ENCODE measurements around the gene MORN5. TPM values are rescaled to one million over a fixed set of nuclear protein-coding genes. Genes with fewer than 3 reads are reported as not detected.

MORN5 gene
- total RNA-seq, 2 donors from 2014 or later: 0.81 TPM; not detected in 1

DNA sequence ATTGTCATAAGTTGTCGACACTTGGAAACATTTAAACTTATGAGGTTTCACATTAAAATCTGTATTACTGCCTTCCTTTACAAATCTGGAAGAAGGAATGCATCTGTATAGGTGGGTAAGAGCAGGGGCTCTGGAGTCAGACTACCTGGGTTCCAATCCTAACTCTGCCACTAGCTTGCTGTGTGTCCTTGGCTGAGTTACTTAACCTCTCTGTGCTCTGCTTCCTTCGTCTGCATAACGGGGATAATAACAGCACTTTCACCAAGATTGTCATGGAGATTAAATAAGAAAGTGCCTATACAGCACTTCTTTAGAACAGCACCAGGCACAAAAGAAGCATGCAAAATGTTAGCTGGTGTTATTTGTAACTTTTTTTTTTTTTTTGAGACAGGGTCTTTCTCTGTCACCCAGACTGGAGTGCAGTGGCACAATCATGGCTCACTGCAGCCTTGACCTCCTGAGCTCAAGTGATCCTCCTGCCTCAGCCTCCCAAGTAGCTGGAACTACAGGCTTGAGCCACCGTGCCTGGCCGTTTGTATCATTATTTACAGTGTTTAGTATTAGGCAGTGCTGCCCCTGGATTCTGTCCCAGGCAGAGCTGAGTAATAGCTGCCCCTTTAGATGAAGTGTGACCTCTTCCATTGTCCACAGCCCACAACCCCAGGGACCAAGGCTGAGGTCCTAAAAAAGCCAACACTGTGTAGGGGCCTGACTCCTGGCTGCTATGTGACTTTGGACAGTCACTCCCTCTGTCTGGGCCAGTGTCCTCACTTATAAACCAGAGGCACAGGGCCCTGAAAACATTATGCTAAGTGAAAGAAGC is 41.2 kb upstream of the MORN5 start:
- Histone ChIP-seq H3K9ac (ENCODE audit: extremely low read depth, low read length, poor library complexity, severe bottlenecking) (no peak overlapping the region), H3K9me3 (ENCODE audit: control insufficient read depth, low read length) (no peaks in the 10 kb centered on the region), H3K27me3 (ENCODE audit: control insufficient read depth, insufficient read depth, low read length, poor library complexity, severe bottlenecking) (peaks cover 5% of the 10 kb centered on the region), H3K4me3 (ENCODE audit: low read length) (no peak overlapping the region), H3K4me1 (ENCODE audit: control insufficient read depth, insufficient read depth, low read length) (peaks cover 3% of the 10 kb centered on the region), H3K36me3 (ENCODE audit: control insufficient read depth, insufficient read depth, low read length) (no peaks in the 10 kb centered on the region), H3K27ac (ENCODE audit: low read depth, low read length) (no peak overlapping the region)
- H3K9me3 Mint-ChIP-seq: no peaks in the 10 kb centered on the region
- no peaks in the 10 kb centered on the region for H3K36me3 Mint-ChIP-seq (ENCODE audit: low read depth)
- H3K4me3 Mint-ChIP-seq: no peak overlapping the region
- no peak for DNase-seq
- H3K27ac Mint-ChIP-seq: no peak overlapping the region
- 91 to 98% methylated on average over 3 to 5 of the region's 5 CpGs for WGBS, 2 experiments (ENCODE audit: insufficient coverage in 1 of 2, insufficient read length in 1 of 2)
- peaks cover 12% of the 10 kb centered on the region for H3K4me1 Mint-ChIP-seq
- peaks cover 12% of the 10 kb centered on the region for H3K27me3 Mint-ChIP-seq (ENCODE audit: insufficient read depth)
- TF ChIP-seq, protein P1, sequence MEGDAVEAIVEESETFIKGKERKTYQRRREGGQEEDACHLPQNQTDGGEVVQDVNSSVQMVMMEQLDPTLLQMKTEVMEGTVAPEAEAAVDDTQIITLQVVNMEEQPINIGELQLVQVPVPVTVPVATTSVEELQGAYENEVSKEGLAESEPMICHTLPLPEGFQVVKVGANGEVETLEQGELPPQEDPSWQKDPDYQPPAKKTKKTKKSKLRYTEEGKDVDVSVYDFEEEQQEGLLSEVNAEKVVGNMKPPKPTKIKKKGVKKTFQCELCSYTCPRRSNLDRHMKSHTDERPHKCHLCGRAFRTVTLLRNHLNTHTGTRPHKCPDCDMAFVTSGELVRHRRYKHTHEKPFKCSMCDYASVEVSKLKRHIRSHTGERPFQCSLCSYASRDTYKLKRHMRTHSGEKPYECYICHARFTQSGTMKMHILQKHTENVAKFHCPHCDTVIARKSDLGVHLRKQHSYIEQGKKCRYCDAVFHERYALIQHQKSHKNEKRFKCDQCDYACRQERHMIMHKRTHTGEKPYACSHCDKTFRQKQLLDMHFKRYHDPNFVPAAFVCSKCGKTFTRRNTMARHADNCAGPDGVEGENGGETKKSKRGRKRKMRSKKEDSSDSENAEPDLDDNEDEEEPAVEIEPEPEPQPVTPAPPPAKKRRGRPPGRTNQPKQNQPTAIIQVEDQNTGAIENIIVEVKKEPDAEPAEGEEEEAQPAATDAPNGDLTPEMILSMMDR (conservative IDR thresholded peaks at IDR 0.05): no peak

DNA sequence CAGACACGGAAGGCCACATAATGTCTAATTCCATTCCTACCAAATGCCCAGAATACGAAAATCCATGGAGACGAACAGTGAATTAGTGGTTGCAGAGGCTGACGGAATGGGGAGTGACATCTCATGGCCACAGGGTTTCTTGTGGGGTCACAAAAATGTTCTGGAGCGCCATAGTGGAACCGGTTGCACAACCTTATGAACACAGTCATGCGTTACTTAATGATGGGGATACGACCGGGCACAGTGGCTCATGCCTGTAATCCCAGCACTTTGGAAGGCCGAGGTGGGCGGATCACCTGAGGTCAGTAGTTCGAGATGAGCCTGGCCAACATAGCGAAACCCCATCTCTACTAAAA is 40.6 kb upstream of the MORN5 start:
- TF ChIP-seq, protein P1 (conservative IDR thresholded peaks at IDR 0.05): no peak
- Histone ChIP-seq H3K27ac (ENCODE audit: low read depth, low read length) (no peak overlapping the region), H3K4me1 (ENCODE audit: control insufficient read depth, insufficient read depth, low read length) (no peaks in the 10 kb centered on the region), H3K4me3 (ENCODE audit: low read length) (no peak overlapping the region), H3K36me3 (ENCODE audit: control insufficient read depth, insufficient read depth, low read length) (no peaks in the 10 kb centered on the region), H3K9me3 (ENCODE audit: control insufficient read depth, low read length) (no peaks in the 10 kb centered on the region), H3K9ac (ENCODE audit: extremely low read depth, low read length, poor library complexity, severe bottlenecking) (no peak overlapping the region), H3K27me3 (ENCODE audit: control insufficient read depth, insufficient read depth, low read length, poor library complexity, severe bottlenecking) (peaks cover 8% of the 10 kb centered on the region)
- DNase-seq: no peak
- Mint-ChIP-seq H3K27ac (no peak overlapping the region), H3K36me3 (ENCODE audit: low read depth) (no peaks in the 10 kb centered on the region), H3K4me1 (peaks cover 10% of the 10 kb centered on the region), H3K4me3 (no peak overlapping the region), H3K9me3 (no peaks in the 10 kb centered on the region), H3K27me3 (ENCODE audit: insufficient read depth) (peaks cover 13% of the 10 kb centered on the region)
- WGBS, 2 experiments (ENCODE audit: insufficient coverage in 1 of 2, insufficient read length in 1 of 2): 91 to 96% methylated on average over 8 to 13 of the region's 13 CpGs

DNA sequence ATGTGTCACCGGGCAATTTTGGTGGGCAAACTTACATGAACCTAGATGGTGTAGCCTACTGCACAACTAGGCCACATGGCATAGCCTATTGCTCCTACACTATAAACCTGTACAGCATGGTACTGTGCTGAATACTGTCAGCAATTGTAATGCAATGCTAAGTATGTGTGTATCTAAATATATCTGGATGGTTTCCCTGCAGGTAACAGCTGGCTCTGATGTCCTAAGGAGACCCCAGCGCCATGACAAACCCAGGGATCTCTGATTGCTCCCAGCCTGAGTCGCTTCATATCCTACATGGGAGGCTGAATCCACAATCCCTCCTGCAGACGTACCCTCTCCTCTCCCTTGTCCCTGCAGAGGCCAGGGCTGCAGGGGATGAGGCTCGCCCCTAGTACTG is 40.0 kb upstream of the MORN5 start:
- Mint-ChIP-seq H3K4me1 (peaks cover 10% of the 10 kb centered on the region), H3K27ac (no peak overlapping the region), H3K9me3 (no peaks in the 10 kb centered on the region), H3K4me3 (no peak overlapping the region), H3K27me3 (ENCODE audit: insufficient read depth) (peaks cover 19% of the 10 kb centered on the region), H3K36me3 (ENCODE audit: low read depth) (no peaks in the 10 kb centered on the region)
- H3K4me3 ChIP-seq (ENCODE audit: low read length): no peak overlapping the region
- DNase-seq: no peak
- no peaks in the 10 kb centered on the region for H3K9me3 ChIP-seq (ENCODE audit: control insufficient read depth, low read length)
- H3K4me1 ChIP-seq (ENCODE audit: control insufficient read depth, insufficient read depth, low read length): no peaks in the 10 kb centered on the region
- 66 to 82% methylated on average over 3 to 5 of the region's 5 CpGs for WGBS, 2 experiments (ENCODE audit: insufficient coverage in 1 of 2, insufficient read length in 1 of 2)
- H3K27ac ChIP-seq (ENCODE audit: low read depth, low read length): no peak overlapping the region
- peaks cover 13% of the 10 kb centered on the region for H3K27me3 ChIP-seq (ENCODE audit: control insufficient read depth, insufficient read depth, low read length, poor library complexity, severe bottlenecking)
- H3K9ac ChIP-seq (ENCODE audit: extremely low read depth, low read length, poor library complexity, severe bottlenecking): no peak overlapping the region
- TF ChIP-seq, protein P1 (conservative IDR thresholded peaks at IDR 0.05): no peak
- no peaks in the 10 kb centered on the region for H3K36me3 ChIP-seq (ENCODE audit: control insufficient read depth, insufficient read depth, low read length)

All from endodermal cell (in vitro differentiated cells).